ENCODE results near the gene INF2.
A peak's percentile ranks its signal among the peaks of the same experiment; 100 is the strongest.

INF2 gene

DNA sequence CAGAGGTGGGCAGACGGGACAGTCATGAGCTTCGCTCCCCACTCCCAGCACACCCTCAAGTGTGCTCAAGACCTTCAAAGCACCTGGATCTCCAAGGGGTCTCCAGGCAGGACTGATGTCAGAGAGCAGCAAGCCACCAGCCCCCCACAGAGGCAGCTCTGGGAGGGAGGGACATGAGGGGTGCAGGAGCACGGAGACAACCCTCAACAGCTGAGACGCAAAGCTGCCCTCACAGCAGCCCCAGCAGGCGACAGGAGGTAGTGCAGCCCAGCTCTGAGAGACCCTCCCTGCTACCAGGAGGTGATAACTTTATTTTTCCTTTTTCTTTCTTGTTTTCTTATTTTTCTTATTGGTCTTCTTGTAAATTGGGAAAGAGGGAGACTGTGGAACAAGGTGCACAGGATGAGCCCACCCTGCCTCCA lies 81.4 kb downstream of the INF2 start:
- no peak overlapping the region for H3K4me3 ChIP-seq (ENCODE audit: low read depth in 1 of 2, low read length in 1 of 2)
- peaks cover 2 to 10% of the 10 kb centered on the region in 2 experiments for H3K4me1 ChIP-seq (ENCODE audit: control insufficient read depth in 1 of 2, insufficient read depth in 1 of 2, low read depth in 1 of 2, low read length in 1 of 2)
- H3K9me3 ChIP-seq: no peaks in the 10 kb centered on the region
- TF ChIP-seq, protein P1, sequence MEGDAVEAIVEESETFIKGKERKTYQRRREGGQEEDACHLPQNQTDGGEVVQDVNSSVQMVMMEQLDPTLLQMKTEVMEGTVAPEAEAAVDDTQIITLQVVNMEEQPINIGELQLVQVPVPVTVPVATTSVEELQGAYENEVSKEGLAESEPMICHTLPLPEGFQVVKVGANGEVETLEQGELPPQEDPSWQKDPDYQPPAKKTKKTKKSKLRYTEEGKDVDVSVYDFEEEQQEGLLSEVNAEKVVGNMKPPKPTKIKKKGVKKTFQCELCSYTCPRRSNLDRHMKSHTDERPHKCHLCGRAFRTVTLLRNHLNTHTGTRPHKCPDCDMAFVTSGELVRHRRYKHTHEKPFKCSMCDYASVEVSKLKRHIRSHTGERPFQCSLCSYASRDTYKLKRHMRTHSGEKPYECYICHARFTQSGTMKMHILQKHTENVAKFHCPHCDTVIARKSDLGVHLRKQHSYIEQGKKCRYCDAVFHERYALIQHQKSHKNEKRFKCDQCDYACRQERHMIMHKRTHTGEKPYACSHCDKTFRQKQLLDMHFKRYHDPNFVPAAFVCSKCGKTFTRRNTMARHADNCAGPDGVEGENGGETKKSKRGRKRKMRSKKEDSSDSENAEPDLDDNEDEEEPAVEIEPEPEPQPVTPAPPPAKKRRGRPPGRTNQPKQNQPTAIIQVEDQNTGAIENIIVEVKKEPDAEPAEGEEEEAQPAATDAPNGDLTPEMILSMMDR (IDR thresholded peaks at IDR 0.05): peak; percentile 57
- no peak overlapping the region for H3K27ac ChIP-seq
- H3K36me3 ChIP-seq: peaks cover 71% of the 10 kb centered on the region
- no peaks in the 10 kb centered on the region for H3K27me3 ChIP-seq

DNA sequence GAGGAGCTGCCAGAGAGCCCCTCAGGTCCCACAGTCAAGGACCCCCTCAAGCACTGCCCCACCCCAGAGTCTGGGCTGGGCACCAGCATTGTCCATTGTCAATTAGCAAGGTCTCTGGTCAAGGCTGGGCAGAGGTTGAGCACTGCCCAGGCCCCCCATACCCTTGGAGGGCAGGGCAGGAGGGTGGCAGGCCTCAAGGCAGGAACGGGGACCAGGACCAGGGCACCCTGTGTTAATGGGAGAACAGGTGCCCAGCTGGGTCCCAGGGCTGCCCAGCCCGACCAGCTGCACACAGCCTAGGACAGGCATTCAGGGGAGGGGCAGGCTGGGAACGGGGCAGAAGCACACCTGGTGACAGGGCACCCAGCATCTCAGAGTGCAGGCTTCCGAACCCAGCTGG lies 82.0 kb downstream of the INF2 start:
- no peak overlapping the region for H3K27ac ChIP-seq
- no peaks in the 10 kb centered on the region for H3K9me3 ChIP-seq
- no peak overlapping the region for H3K4me3 ChIP-seq (ENCODE audit: low read depth in 1 of 2, low read length in 1 of 2)
- TF ChIP-seq, protein P1 (IDR thresholded peaks at IDR 0.05): no peak
- H3K36me3 ChIP-seq: peaks cover 76% of the 10 kb centered on the region
- H3K27me3 ChIP-seq: no peaks in the 10 kb centered on the region
- peaks cover 2 to 10% of the 10 kb centered on the region in 2 experiments for H3K4me1 ChIP-seq (ENCODE audit: control insufficient read depth in 1 of 2, insufficient read depth in 1 of 2, low read depth in 1 of 2, low read length in 1 of 2)

All from neutrophil (primary cell).